ENCODE data around the gene KCNIP4.

The KCNIP4 gene

DNA sequence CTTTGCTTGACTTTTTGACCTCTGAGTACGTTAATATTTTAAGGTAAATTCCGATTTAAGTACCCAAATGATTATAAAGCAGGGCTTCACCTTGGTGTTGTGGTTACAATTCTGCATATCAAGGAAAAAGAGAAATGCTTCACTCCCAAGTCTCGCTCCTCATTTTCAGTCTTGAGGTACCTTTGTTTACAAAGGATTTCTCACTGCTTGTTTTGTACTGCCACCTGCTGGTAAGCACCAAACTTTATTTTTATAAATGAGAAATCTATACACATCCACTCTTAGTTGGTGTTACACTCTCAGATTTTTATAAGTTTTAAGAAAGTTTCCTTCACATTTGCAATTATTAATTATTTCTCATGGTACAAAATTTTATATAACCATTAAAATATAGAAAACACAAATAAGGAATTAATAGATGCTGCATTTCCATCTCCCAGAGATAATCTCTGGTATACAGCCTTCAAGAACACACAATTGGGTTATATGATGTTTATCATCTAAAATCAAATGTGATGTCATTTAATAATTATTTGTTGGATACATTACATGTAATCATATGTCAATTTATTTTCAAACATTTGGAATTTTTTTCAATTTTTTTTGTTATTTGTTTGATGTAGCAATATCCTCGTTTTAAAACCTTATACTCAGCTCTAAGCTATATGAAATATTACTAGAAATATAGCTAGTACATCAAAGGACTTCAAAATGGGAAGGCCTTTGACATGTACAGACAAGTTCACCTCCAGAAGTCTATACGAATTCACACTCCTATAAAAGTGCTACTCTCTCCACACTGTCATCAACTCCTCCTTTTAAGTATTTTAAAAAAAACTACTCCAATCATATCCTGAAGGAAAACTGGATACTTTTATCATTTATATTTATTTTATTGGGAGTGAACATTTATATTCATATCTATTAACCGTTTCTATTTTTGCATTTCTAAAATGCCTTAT lies 179.9 kb downstream of the KCNIP4 start:
- DNase-seq (ENCODE audit: low read depth in 2 of 2, low spot score in 1 of 2) = no peak

DNA sequence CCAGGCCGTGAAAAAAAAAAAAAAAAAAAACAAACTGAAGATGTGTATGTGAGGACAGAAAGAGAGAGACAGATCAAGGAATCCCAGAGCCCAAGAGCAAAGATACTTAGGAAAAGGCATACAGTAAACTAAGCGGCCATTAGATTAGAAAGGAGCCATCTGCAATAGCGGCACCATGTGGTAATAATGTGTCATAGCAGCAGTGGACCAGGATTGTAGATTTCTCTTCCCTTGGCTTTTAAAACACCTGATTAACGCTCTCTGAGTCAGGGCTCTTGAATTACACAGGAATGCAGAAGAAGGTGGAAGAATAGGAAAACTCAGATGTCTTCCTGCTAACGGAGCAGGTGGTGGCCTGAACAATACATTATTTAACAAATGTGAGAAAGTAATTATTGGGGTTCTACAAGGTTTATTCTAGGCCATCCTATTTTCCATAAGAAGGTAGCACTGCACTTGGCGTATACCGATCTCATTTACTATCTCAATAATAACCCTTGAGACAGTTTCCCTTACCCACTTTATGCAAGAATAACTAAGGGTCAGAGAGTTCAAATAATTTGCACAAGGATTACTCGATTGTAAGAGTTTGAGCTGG lies 182.7 kb downstream of the KCNIP4 start:
- no peak for DNase-seq (ENCODE audit: low read depth in 2 of 2, low spot score in 1 of 2)

DNA sequence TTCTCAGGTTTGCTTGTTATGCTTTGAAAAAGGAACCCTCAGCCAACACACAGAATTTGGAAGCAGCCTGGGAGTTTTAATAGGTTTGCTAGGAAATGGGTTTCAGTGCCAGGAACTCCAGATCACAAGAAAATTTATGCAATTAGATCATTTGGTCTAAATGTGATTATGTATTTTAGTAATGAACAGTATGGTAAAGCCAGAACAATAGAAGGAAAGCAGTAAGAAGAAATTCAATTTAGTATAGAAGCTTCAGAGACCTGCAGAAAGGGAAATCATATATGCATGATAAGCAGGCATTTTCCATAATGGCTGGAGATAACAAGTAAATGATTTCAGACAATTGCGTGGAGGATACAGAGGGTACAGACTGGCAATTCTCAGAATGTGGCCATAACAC lies 184.7 kb downstream of the KCNIP4 start:
- no peak for DNase-seq (ENCODE audit: low read depth in 2 of 2, low spot score in 1 of 2)

DNA sequence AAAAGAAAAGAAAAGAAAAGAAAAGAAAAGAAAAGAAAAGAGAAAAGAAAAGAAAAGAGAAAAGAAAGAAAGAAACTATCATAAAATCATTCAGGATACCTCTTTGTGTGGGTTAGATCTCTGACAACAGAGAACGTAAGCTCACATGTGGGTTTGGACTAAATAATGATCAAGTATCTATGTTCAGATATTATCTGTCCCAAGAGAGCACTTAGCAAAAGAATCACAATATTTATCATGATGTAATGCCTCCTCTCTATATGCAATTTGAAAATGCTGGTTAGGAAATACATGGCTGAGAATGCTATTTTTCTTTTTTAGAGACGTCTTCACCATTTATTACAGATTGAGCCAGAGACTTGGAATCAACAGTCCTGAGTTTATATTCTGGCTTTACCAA lies 191.3 kb downstream of the KCNIP4 start:
- no peak for DNase-seq (ENCODE audit: low read depth in 2 of 2, low spot score in 1 of 2)

DNA sequence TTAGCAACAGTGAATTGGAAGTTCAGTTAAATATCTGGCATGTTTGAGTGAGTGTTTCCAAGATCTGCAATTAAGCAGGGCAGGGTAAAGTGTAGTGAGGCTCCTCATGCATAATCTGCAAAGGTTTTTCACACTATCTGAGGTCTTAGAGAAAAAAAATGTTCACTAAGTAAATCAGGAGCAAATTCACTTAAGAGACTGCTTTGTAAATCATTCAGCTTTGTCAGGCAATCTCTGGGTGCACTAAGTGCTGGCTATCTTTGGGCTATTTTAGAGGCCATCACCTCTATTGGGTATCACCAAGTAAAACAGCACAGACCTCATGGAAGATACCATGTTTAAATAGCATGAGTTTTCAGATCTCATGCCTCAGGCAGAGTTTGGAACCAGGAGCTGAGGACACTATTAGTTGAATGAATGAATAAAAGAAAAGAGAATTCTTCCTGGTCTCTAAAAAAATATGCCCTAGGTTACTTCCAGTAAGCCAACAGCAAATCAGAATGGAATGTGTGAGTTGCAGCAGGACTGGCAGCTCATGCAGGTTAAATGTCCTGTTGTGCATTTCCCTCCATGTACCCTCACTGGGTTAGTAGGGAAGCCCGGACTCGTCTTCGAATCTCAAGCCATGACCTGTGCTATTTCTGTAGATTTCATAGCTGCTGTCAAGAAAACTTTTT lies 195.3 kb downstream of the KCNIP4 start:
- DNase-seq (ENCODE audit: low read depth in 2 of 2, low spot score in 1 of 2) = no peak

DNA sequence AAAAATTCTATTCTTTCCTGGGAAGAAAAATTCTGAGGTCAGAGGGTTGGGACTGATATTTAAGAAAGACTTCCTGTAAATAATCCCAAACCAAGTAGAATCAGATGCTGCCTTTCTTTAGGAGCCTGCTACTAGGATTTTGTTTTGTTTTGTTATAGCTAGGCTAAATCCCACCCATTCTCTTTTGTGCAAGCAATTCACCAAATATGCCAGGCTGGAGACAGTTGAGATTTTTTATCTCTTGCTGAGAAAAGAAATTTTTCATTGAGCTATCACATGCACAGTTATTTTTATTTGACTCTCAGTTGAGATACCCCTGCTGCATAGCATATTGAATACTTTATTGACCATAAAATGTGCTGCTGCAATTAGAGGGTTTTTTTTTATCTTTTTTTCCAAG lies 196.0 kb downstream of the KCNIP4 start:
- DNase-seq (ENCODE audit: low read depth in 2 of 2, low spot score in 1 of 2) = no peak

DNA sequence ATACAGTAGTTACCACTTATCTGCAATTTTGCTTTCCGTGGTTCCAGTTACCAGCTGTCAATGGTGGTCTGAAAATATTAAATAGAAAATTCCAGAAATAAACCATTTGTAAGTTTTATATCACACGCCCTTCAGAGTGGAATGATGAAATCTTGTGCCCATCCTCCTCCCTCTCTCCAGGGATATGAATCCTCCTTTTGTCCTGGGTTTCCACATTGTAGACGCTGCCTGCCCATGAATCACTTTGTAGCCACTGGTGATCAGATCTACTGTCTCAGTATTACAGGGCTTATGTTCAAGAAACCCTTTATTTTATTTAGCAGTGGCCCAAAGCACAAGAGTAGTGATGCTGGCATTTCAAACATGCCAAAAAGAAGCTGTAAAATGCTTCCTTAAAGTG lies 198.6 kb downstream of the KCNIP4 start:
- DNase-seq (ENCODE audit: low read depth in 2 of 2, low spot score in 1 of 2) = no peak

DNA sequence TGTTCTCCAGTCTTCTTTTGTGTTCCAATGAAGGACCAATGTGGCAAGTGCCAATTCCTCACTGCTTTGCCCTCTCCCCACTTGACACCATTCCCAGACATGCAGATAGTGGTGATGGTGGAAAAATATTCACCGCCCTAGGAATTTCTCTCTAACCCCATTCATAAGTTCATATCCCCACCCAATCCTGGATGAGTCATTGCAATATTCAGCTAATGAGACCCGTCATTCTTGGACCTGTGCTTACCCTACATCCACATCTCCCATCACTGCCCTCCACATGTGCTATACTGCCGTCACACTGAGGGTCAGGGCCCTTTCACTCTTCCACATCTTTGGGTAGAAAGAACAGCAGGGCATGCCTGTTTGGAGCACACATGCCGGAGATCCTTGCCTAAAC lies 199.2 kb downstream of the KCNIP4 start:
- DNase-seq (ENCODE audit: low read depth in 2 of 2, low spot score in 1 of 2) = no peak

DNA sequence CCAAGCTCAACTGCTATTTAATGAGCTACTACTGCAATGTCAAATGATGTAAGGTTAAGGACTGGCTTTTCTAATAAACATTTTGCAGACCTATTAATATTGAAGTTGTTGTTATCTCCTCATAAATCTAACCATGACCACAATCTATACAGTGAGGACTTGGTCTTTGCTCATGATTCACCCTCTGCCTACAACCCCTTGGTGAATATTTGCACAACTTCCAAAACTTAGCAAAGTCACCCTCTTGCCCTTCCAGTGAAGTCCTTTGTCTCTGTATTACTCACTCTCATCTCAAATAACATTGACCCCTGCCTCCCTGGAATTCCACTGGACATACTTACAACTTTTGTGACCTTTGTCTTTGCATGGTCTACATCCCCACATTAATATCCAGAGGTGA lies 204.5 kb downstream of the KCNIP4 start:
- no peak for DNase-seq (ENCODE audit: low read depth in 2 of 2, low spot score in 1 of 2)

DNA sequence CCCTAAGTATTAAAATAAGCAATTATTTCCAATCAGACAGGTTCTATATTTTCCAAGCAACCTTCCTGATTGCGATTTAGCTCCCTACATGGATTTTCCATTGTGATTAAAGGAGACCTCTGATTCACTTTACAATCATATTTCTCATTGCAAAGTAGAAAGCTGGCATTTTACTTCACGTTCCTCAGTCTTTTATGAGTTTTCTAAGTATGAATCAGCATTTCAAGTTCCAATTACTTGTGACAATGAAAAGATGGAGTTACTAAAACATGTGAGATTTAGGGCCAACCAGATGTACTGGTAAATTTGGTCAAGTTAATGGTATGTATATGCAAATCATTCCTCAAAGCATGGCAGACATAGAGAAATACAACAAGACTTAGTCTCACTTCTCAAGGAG lies 206.2 kb downstream of the KCNIP4 start:
- DNase-seq (ENCODE audit: low read depth in 2 of 2, low spot score in 1 of 2) = no peak

DNA sequence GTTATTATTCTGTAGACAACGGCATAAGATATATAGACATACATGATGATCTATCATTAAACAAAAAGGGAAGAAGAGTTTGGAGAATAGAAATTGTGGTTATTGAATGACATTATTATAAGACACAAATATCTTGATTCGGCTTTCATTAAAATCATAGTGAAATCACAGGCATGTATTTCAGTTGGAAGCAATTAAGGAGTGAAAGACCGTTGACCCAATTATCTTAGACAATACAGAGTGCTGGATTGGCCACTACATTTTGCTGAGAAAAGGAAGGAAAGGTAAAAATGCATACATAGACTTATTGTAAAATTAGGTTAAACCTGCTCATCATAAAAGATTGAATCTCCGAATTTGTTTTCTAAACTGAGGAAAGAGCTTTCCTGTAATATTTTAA lies 209.8 kb downstream of the KCNIP4 start:
- DNase-seq (ENCODE audit: low read depth in 2 of 2, low spot score in 1 of 2) = no peak

DNA sequence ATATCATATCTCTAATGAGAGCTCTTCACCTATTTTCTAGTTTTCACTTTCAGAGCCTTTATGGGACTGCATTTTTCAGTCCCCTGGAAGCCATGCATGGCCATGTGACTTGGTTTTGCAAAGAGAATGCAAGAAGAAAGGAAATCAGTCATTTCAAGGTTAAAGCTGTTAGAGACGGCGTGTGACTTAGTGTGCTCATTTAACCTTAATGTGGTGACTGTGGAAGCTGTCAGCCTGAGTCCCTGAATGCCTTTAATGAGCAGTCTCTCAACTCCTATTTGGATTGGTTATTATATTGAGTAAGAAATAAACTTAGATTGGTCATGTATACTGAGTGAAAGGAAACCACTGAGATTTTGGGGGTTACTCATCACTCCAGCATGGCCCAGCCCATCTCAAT lies 212.7 kb downstream of the KCNIP4 start:
- DNase-seq (ENCODE audit: low read depth in 2 of 2, low spot score in 1 of 2) = no peak

DNA sequence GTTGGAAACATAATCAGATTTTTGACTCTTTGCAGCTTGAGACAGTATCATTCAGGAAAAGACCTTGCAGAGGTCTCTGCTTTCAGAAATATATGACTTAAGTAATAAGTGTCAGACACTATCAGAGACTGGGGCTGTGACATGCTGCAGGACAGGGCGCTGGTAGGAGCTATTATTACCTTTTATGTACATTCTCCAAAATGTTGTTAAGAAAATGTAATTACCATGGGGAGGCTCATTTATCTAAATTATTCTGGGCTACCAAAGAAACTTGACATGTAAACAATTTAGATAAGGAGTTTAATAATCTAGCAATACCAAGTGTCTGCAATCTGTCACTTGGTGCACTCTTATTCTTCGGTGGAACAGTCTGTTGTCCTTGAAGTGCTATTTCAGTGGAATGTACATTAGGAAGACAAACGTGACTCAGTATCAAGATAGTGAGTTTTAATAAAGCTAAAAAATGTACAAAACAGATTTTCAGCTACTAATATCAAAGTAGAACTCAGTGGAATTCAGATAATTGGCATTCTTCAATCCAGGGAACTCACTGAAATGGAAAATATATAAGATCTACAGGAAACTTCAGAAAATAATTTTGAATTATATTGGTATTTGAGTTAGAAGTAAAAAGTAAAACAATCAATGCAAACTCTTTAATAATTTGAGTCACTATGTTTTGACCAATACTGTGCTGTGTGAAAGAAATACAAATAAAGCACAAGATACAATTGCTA lies 214.5 kb downstream of the KCNIP4 start:
- no peak for DNase-seq (ENCODE audit: low read depth in 2 of 2, low spot score in 1 of 2)

DNA sequence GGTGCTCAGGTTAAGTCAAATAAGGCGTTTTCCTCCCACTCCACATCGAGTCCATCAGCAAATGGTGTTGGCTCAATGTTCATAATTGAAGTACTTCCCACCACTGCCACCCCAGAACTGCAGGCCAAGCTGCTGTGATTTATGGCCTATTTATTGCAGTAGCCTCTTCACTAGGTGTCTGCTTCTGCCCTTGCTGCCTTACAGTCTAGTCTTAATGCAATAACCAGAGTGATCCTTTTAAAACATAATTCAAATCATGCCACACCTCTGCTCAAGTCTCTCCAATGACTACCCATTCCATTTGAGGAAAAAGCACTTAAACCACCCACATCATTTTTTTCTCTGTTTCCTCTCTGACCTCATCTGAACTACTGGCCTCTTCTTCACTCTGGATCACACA lies 220.3 kb downstream of the KCNIP4 start:
- no peak for DNase-seq (ENCODE audit: low read depth in 2 of 2, low spot score in 1 of 2)

DNA sequence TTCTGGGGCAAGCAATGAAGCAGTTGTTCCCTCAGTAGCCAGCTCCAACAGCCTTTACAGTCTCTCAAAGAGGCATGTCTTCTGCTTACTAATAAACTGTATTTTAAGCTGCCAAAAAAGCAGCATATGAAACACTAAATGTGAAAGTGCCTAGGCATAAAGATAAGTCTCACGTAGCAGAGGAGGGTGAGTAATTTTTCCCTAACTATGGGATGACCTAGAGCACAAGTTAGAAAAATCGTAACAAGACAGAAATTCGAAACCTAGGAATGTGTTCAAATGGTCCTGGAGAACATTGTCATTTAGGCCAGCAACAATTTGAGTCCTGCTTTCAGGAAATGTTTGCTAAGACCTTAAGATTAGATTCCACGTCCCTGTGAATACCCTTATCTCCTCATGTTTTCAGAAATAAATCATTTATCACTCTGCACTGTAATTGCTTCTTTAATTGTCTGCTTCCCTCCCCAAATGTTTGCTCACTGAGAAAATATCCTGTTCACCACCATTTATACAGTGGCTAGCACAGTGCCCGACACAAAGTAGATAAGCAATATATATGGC lies 222.2 kb downstream of the KCNIP4 start:
- DNase-seq (ENCODE audit: low read depth in 2 of 2, low spot score in 1 of 2) = no peak

DNA sequence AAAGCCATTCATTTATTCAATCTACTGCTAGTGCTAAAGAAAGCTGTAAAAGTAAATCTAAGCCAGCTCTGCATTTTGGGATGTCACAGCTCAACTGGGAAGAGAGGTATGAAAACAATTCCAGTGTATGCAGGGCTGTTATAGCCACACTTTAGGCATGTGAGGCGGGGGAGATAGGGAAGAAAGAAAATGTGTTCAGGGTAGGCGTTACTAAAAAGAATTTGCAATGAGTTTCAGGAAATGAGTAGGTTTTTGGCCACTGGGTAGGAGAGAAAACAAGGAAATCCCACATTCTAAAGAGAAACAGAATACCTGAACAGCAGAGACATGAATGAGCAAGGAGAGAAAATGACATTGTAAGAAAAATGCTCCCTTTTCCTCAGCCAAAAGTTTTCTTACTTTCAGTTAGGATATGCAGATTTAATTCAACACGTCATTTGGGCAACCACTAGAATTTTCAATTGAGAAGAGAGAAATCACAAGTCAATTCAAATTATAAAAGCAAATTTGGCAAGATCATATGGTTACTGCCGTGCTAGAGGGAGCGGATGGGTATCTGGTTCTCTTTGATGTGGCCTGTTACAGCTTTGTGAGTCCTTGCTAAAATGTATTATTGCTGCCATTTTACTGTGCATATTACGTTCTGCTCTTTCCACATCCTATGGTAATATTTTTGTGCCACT lies 226.3 kb downstream of the KCNIP4 start:
- no peak for DNase-seq (ENCODE audit: low read depth in 2 of 2, low spot score in 1 of 2)

DNA sequence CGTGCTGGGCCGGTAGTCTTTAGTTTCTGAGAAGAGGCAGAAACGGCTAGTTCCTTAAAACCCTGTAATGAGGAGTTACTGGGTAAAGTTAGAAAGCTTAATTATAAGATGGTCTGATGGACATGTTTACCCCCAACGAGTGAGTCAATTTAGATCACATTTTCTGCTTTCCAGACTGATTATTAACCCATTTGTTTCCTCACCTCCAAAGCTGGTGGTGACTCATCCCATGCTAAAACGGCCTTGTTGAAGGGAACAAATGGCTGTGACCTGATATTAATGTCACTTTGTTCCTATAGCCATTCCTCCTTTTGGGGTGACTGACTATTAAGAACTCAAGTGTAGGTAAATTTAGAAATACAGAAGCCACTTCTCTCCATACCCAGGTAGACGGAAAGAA lies 232.0 kb downstream of the KCNIP4 start:
- DNase-seq (ENCODE audit: low read depth in 2 of 2, low spot score in 1 of 2) = no peak

DNA sequence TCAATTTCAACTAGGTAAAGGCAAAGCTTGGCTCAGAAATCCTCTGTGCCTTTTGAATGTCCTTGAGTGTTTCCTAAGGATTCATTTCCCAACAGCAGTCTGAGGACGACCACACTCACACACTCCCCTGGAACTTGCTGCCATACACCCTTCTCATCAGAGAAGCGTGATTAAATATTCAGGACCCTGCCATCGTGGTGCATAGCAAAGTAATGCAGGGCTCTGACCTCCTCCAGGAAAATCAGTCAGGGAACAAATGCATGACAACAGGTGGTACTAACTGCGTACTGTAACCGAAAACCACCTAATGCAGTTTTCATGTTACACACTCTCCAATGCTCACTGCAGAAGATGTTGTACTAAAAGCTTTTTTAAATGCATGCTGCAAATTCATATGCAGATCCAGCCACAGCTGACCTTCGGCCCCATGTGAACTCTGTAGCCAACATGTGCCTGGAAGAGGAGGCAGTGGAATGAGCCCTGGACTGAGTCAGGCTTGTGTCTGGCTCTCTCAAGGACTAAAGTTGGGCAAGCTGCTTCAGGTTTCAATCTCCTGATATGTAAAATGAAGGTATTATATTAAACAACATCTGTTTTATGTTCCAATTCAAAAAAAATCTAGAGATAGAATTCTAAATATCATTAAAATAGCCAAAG lies 238.3 kb downstream of the KCNIP4 start:
- no peak for DNase-seq (ENCODE audit: low read depth in 2 of 2, low spot score in 1 of 2)

DNA sequence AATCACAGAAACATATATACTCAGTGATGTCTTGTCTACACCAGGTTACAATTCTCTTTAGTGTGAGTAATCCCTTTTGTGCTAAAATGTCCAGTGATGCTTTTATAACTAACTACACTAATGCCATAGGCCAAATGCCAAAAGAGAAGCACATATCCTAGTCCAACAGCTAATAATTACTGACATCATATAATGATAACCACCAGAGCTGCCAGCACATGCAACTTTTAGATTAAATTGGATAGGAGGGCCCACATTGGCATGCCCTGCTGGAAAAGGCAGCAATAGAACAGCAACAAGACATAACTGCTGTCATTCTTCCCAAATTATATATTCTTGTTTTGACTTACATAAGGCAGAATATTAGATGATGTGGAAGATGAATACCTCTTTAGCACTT lies 238.8 kb downstream of the KCNIP4 start:
- no peak for DNase-seq (ENCODE audit: low read depth in 2 of 2, low spot score in 1 of 2)

DNA sequence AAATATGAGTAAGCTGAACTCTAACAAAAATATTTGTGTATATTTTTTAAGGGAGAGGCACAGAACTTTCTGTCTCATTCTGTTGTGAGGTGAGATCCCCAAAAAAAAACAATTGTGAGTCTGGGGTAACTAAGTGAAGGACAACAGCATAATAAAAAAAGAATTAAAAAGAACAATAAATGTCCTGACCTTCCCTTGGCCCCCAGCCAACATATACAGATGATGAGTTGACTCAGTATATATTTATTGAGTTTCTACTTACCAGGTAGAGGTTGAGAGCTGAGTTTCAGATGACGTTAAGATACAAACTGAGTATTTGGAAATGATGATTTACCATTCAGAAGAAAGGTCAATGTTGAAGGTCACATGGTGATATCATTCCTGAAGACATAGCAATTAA lies 239.5 kb downstream of the KCNIP4 start:
- DNase-seq (ENCODE audit: low read depth in 2 of 2, low spot score in 1 of 2) = no peak
